Kidney epithelial cell (primary cell): ENCODE measurements around the gene KCNA1. TPM values are rescaled to one million over a fixed set of nuclear protein-coding genes. Genes with fewer than 3 reads are reported as not detected.

Experiments used
- DNase-seq: peaks from one replicate; pipeline ENCODE4 v3.0.0-alpha.2; 2010; ENCODE audit warnings: low read depth
- H3K27me3 ChIP-seq: 2 replicates; pipeline ENCODE4 v1.6.0; 2011; ENCODE audit warnings: low read length; ENCODE audit not compliant: control insufficient read depth, insufficient read depth
- H3K36me3 ChIP-seq: 2 replicates; pipeline ENCODE4 v1.5.1; 2011; ENCODE audit warnings: low read length; ENCODE audit not compliant: control insufficient read depth, insufficient read depth
- H3K4me3 ChIP-seq: 2 replicates; pipeline ENCODE4 v1.5.1; 2011; ENCODE audit warnings: low read depth, mild to moderate bottlenecking, control low read depth, low read length
- CTCF ChIP-seq: IDR thresholded peaks from 2 replicates; pipeline ENCODE4 v1.5.1; 2011; ENCODE audit warnings: mild to moderate bottlenecking, moderate library complexity, low read length, control low read depth, inconsistent platforms; ENCODE audit not compliant: insufficient read depth, poor library complexity, severe bottlenecking
- total RNA-seq: library from RNA; depleted of rRNA; stranded (reverse); fragments of >200 nt; gene quantifications from 2 replicates; pipeline ENCODE4 v1.2.3, GENCODE V29; 2015

KCNA1 gene
- total RNA-seq, 1 donor from 2014 or later: under 0.01 TPM

DNA sequence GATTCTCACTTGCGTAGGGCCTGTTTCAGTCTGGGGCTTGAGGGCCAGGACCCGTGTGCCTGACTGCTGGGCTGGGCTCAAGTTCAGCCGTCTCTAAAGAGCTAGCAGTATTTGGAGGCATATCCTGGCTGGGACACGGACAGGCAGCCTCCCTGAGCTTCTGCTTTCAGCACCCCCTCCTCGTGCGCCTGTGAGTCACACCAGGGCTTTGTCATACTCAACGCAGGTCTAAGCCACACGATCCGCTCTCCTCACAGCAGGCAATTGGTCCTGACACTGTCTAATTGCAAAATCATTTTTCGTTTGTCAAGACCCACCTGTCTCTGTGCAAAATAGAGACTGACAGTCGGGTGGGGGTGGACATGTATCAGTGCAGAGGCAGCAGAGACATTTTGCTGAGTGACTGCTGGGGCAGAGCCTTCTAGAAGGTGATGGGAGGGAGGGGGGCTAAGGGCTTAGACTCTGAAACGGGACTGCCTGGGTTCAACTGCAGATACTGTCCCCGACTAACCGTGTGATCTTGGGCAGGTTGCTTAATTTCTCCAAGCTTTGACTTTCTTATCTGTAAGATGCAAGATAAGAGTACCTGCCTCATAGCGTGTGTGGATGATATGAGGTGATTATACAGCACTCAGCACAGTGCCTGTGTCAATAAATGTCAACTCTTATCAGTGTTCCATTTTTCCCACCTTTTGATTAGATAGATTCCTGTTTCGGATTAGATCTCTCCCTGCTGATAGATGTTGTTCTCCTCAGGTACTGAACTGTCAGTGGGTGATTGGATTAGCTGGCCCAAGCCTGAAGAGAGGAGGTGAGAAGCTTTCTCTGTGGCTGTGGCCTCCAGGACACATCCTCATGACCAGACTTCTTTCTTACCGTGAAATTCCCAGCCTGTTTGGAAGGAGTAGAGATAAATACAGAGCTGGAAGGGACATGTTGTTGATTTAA is 53.1 kb downstream of the KCNA1 start:
- peaks cover 2% of the 10 kb centered on the region for H3K27me3 ChIP-seq
- DNase-seq: no peak
- no peak for TF ChIP-seq CTCF

More for the DNA sequence above, 53.1 kb downstream of the KCNA1 start:
- Histone ChIP-seq H3K4me3 (no peak overlapping the region), H3K36me3 (no peaks in the 10 kb centered on the region)

Other genes with a start within 250 kb of the KCNA1 start
- 0.55 and 1.4 TPM in 2 replicates for gene GALNT8, start 189.5 kb upstream of the KCNA1 start, total RNA-seq
- 0.34 and 0.50 TPM in 2 replicates for gene KCNA5, start 134.0 kb downstream of the KCNA1 start, total RNA-seq